ENCODE measurements around the gene FBXL7. TPM values are rescaled to one million over a fixed set of nuclear protein-coding genes. Genes with fewer than 3 reads are reported as not detected.

Gene FBXL7
- total RNA-seq, 4 donors from 2014 or later = 5.7 to 47.4 (median 6.3) TPM

DNA sequence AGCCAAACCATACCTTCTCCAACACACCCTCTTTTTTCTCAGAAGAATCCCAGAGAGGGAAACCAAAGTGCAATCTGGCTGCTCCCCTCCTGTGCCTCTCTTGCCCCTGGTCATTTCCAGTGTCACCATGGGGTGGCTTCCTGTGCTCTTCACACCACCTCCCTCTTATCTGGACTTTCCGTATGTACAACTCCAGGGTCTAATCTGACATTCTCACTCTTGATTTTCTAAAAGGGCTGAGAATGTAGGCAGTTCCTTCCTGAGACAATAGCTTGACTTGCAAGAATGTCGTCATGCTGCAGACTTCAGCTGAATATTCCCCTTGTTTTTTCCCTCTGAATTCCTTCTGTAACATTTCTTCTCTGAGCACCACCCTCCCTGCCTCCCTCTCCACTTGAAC lies 110.2 kb downstream of the FBXL7 start:
- no peak overlapping the region for H3K27ac ChIP-seq
- H3K27me3 ChIP-seq = no peaks in the 10 kb centered on the region
- H3K4me1 ChIP-seq = no peaks in the 10 kb centered on the region
- no peaks in the 10 kb centered on the region for H3K9me3 ChIP-seq
- in situ Hi-C loops (cut with MboI; ENCODE audit: low pct_ligation_motif_present in 1 of 4, low pct_unique_long_range_greater_than_20kb in 1 of 4, low sequenced_read_pairs in 3 of 4) (no loop called here), intact Hi-C loops (cut with DNase I; ENCODE audit: low total_unique reads) (no loop called here)
- WGBS, 2 donors (ENCODE audit: low coverage in 1 of 2) = 64 to 83% methylated on average over 1 to 2 of the region's 2 CpGs
- no peaks in the 10 kb centered on the region for H3K36me3 ChIP-seq
- no peak for DNase-seq
- H3K4me3 ChIP-seq = no peak overlapping the region
- TF ChIP-seq POLR2AphosphoS5 (IDR thresholded peaks at IDR 0.05) (no peak), EP300 (IDR thresholded peaks at IDR 0.05; ENCODE audit: low read depth) (no peak), POLR2A (IDR thresholded peaks at IDR 0.05) (no peak)
- TF ChIP-seq, protein P1, sequence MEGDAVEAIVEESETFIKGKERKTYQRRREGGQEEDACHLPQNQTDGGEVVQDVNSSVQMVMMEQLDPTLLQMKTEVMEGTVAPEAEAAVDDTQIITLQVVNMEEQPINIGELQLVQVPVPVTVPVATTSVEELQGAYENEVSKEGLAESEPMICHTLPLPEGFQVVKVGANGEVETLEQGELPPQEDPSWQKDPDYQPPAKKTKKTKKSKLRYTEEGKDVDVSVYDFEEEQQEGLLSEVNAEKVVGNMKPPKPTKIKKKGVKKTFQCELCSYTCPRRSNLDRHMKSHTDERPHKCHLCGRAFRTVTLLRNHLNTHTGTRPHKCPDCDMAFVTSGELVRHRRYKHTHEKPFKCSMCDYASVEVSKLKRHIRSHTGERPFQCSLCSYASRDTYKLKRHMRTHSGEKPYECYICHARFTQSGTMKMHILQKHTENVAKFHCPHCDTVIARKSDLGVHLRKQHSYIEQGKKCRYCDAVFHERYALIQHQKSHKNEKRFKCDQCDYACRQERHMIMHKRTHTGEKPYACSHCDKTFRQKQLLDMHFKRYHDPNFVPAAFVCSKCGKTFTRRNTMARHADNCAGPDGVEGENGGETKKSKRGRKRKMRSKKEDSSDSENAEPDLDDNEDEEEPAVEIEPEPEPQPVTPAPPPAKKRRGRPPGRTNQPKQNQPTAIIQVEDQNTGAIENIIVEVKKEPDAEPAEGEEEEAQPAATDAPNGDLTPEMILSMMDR (IDR thresholded peaks at IDR 0.05) = no peak

DNA sequence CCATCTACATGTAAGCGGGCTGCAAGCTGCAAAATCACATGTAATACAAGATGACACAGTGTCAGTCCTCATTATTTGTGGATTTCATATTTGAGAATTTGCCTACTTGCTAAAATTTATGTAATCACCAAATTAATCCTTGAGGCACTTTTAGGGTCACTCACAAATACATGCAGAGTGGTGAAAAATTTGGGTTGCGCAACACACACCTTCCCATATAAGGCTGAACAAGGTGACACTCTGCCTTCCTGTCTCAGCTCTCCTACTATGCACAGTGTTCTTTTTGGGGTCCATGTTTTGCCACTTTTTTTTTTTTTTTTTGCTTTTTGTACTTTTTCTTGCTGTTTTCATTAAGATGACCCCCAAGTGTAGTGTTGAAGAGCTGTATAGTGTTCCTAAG lies 111.0 kb downstream of the FBXL7 start:
- no peak overlapping the region for H3K27ac ChIP-seq
- TF ChIP-seq EP300 (IDR thresholded peaks at IDR 0.05; ENCODE audit: low read depth) = no peak
- TF ChIP-seq, protein P1 (IDR thresholded peaks at IDR 0.05) = no peak
- no peak for TF ChIP-seq POLR2AphosphoS5 (IDR thresholded peaks at IDR 0.05)
- TF ChIP-seq POLR2A (IDR thresholded peaks at IDR 0.05) = no peak

DNA sequence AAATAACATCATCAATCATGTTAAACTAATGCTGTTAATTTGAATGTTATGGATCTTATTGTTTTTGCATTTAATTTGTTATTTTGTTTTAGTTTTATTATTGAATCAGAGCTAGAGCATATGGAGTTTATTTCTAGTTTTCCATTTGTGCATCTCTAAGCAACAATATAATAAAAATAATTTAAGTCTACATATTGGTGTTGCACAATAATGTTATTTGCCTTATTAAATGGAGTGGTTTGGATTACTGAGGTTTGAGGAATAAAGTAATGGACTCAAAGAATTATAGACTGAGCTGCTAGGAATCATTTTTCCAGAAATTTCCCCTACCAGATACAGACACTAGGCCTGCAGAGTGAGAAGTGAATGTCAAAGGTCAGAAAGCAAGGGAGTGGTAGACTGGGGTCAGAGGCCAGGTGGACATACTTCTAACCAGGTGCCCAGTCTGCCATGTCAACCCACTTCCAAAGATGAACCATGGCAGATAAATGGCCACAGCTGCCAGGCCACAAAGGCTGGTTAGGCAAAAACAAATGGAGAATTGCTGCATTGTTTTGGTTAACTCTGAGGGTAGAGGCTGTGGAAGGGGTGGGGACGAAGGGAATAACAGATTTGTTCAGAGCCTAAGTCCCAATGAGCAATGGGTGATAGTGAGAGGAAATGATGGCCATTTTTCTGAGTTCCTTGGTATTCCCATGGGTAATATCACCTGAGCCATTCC lies 113.1 kb downstream of the FBXL7 start:
- Histone ChIP-seq H3K4me3 (no peak overlapping the region), H3K27ac (no peak overlapping the region), H3K36me3 (no peaks in the 10 kb centered on the region), H3K27me3 (no peaks in the 10 kb centered on the region), H3K9me3 (no peaks in the 10 kb centered on the region), H3K4me1 (no peaks in the 10 kb centered on the region)
- intact Hi-C loops (cut with DNase I; ENCODE audit: low total_unique reads) = no loop called here
- 50 to 69% methylated on average over 1 of the region's 1 CpG for WGBS, 2 donors (ENCODE audit: low coverage in 1 of 2)
- DNase-seq = no peak
- in situ Hi-C loops (cut with MboI; ENCODE audit: low pct_ligation_motif_present in 1 of 4, low pct_unique_long_range_greater_than_20kb in 1 of 4, low sequenced_read_pairs in 3 of 4) = no loop called here
- no peak for TF ChIP-seq POLR2AphosphoS5 (IDR thresholded peaks at IDR 0.05)
- TF ChIP-seq, protein P1 (IDR thresholded peaks at IDR 0.05) = no peak
- TF ChIP-seq EP300 (IDR thresholded peaks at IDR 0.05; ENCODE audit: low read depth) = no peak
- no peak for TF ChIP-seq POLR2A (IDR thresholded peaks at IDR 0.05)

More for the DNA sequence above, 111.0 kb downstream of the FBXL7 start:
- intact Hi-C loops (cut with DNase I; ENCODE audit: low total_unique reads) (no loop called here), in situ Hi-C loops (cut with MboI; ENCODE audit: low pct_ligation_motif_present in 1 of 4, low pct_unique_long_range_greater_than_20kb in 1 of 4, low sequenced_read_pairs in 3 of 4) (no loop called here)
- 75 to 87% methylated on average over 2 of the region's 2 CpGs for WGBS, 2 donors (ENCODE audit: low coverage in 1 of 2)
- Histone ChIP-seq H3K27me3 (no peaks in the 10 kb centered on the region), H3K9me3 (no peaks in the 10 kb centered on the region), H3K36me3 (no peaks in the 10 kb centered on the region), H3K4me3 (no peak overlapping the region), H3K4me1 (no peaks in the 10 kb centered on the region)
- no peak for DNase-seq

DNA sequence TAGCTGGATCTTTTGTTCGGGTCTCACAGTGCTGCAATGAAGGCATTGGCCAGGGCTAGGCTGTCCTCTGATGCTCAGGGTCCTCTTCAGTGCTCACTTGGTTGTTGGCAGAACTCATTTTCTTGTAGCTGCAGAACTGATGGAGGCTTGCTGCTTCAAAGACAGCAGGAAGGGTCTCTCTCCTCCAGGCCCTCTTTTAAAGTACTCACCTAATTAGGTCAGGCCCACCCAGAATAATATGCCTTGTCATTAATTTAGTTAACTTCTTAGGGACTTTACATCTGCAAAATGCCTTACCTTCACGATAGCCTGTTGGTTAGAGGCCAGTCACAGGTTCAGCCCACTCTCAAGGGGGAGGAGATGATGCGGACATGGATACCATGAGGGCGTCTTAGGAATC lies 114.7 kb downstream of the FBXL7 start:
- no peaks in the 10 kb centered on the region for H3K4me1 ChIP-seq
- no peak for DNase-seq
- intact Hi-C loops (cut with DNase I; ENCODE audit: low total_unique reads) (no loop called here), in situ Hi-C loops (cut with MboI; ENCODE audit: low pct_ligation_motif_present in 1 of 4, low pct_unique_long_range_greater_than_20kb in 1 of 4, low sequenced_read_pairs in 3 of 4) (no loop called here)
- no peaks in the 10 kb centered on the region for H3K36me3 ChIP-seq
- H3K9me3 ChIP-seq = no peaks in the 10 kb centered on the region
- no peaks in the 10 kb centered on the region for H3K27me3 ChIP-seq
- H3K4me3 ChIP-seq = no peak overlapping the region
- no peak overlapping the region for H3K27ac ChIP-seq
- TF ChIP-seq POLR2A (IDR thresholded peaks at IDR 0.05) (no peak), EP300 (IDR thresholded peaks at IDR 0.05; ENCODE audit: low read depth) (no peak), POLR2AphosphoS5 (IDR thresholded peaks at IDR 0.05) (no peak)
- 90 to 100% methylated on average over 1 to 4 of the region's 4 CpGs for WGBS, 2 donors (ENCODE audit: low coverage in 1 of 2)

Measured in transverse colon (tissue), 4 donors.